Activated CD8-positive, alpha-beta memory T cell treated with anti-CD3 and anti-CD28 coated beads, Interleukin-2, amount 10 ng/mL, durations not matched to agents 7 days and 5 days (primary cell): Measurements from ENCODE around the gene SCGB1D1. TPM values are rescaled to one million over a fixed set of nuclear protein-coding genes. Genes with fewer than 3 reads are reported as not detected.
"Not testable (repeated sequence)": the region's sequence is repeated elsewhere in the genome, so short reads cannot be mapped to it uniquely, and the experiment has no call there.

Source experiments
- ATAC-seq: fragments of 150-1000 bp; cut with Tn5 transposase; one replicate; pipeline ENCODE4 v1.10.0; 2021; ENCODE audit warnings: moderate library complexity
- CTCF ChIA-PET: fragments of 350-600 bp; sonication (Branson Sonifier 250); formaldehyde crosslinking; loops from one replicate; lab custom pipeline; 2021; ENCODE audit warnings: antibody characterized with exemption; lab: Charles Lee
- DNase-seq: peaks from one replicate; pipeline ENCODE4 v3.0.0-alpha.2; 2020
- H3K27ac Mint-ChIP-seq: one replicate; pipeline ENCODE4 v1.8.0; 2021; ENCODE audit warnings: mild to moderate bottlenecking, mixed read lengths
- H3K27me3 Mint-ChIP-seq: one replicate; pipeline ENCODE4 v1.8.0; 2021; ENCODE audit warnings: mixed read lengths
- H3K36me3 Mint-ChIP-seq: one replicate; pipeline ENCODE4 v1.8.0; 2021; ENCODE audit warnings: mild to moderate bottlenecking, mixed read lengths
- H3K4me1 Mint-ChIP-seq: one replicate; pipeline ENCODE4 v1.8.0; 2021; ENCODE audit warnings: mixed read lengths
- H3K4me3 Mint-ChIP-seq: one replicate; pipeline ENCODE4 v1.8.0; 2021; ENCODE audit warnings: mild to moderate bottlenecking, moderate library complexity, mixed read lengths
- H3K9me3 Mint-ChIP-seq: one replicate; pipeline ENCODE4 v1.8.0; 2022; ENCODE audit warnings: low read depth, mixed read lengths
- total RNA-seq, 2 experiments: library from RNA; stranded (reverse); gene quantifications; one replicate each; pipeline ENCODE4 v1.2.3, GENCODE V29; 2021

Gene SCGB1D1
- total RNA-seq, 2 experiments from 2014 or later, result not detected

DNA sequence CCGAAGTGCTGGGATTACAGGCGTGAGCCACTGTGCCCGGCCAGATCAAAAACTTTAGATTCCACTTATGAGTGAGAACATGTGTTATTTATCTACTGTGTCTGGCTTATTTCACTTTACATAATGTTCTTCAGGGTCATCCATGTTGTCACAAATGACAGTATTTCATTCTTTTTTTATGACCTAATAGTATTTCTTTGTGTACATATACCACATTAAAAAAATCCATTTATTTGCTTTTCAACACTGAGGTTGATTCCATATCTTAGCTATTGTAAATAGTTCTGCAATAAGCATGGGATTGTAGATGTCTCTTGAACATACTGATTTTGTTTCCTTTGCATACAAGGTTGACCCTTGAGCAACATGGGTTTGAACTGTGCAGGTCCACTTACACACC, 13.2 kb upstream of the SCGB1D1 start:
- H3K27me3 Mint-ChIP-seq, result peaks cover 36% of the 10 kb centered on the region

DNA sequence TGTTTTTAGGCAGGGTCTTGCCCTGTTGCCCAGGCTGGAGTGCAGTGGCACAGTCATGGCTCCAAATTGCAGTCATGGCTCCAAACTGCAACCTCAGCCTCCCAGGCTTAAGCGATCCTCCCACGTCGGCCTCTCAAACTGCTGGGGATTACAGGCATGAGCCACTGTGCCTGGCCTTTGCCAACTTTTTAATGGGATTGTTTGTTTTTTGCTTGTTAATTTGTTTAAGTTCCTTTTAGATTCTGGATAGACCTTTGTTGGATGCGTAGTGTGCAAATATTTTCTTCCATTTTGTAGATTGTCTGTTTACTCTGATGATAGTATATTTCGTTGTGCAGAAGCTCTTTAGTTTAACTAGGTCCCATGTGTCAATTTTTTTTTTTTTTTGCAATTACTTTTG, 10.0 kb upstream of the SCGB1D1 start:
- no peak overlapping the region for H3K27ac Mint-ChIP-seq
- no peaks in the 10 kb centered on the region for H3K4me1 Mint-ChIP-seq
- H3K4me3 Mint-ChIP-seq, result no peak overlapping the region
- CTCF ChIA-PET, result interaction anchor here (0.7 to 1.5 kb wide), 2 partner anchors 9 to 272 kb away, joined by 3 to 4 read pairs; no protein-coding TSS in a partner anchor
- H3K27me3 Mint-ChIP-seq, result peaks cover 25% of the 10 kb centered on the region
- DNase-seq (no peak), ATAC-seq (no peak)
- no peaks in the 10 kb centered on the region for H3K36me3 Mint-ChIP-seq
- peaks cover 3% of the 10 kb centered on the region for H3K9me3 Mint-ChIP-seq

More for the DNA sequence above, 13.2 kb upstream of the SCGB1D1 start:
- ATAC-seq (no peak), DNase-seq (no peak)
- CTCF ChIA-PET, result no interaction called here
- no peak overlapping the region for H3K4me3 Mint-ChIP-seq
- no peaks in the 10 kb centered on the region for H3K4me1 Mint-ChIP-seq
- no peaks in the 10 kb centered on the region for H3K36me3 Mint-ChIP-seq
- H3K9me3 Mint-ChIP-seq, result no peaks in the 10 kb centered on the region
- H3K27ac Mint-ChIP-seq, result no peak overlapping the region

DNA sequence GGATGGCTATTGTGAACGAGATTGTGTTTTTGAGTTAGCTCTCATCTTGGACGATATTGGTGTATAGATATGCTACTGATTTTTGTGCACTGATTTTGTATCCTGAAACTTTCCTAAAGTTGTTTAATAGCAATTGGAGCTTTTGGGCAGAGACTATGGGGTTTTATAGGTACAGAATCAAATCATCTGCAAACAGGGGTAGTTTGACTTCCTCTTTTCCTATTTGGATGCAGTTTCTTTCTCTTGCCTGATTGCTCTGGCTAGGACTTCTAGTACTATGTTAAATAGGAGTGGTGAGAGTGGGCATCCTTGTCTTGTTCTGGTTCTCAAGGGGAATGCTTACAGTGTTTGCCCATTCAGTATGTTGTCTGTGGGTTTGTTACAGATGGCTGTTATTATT, 8.9 kb upstream of the SCGB1D1 start:
- CTCF ChIA-PET, result interaction anchor here (1.5 kb wide), 1 partner anchor 10 kb away, joined by 4 read pairs; no protein-coding TSS in a partner anchor

DNA sequence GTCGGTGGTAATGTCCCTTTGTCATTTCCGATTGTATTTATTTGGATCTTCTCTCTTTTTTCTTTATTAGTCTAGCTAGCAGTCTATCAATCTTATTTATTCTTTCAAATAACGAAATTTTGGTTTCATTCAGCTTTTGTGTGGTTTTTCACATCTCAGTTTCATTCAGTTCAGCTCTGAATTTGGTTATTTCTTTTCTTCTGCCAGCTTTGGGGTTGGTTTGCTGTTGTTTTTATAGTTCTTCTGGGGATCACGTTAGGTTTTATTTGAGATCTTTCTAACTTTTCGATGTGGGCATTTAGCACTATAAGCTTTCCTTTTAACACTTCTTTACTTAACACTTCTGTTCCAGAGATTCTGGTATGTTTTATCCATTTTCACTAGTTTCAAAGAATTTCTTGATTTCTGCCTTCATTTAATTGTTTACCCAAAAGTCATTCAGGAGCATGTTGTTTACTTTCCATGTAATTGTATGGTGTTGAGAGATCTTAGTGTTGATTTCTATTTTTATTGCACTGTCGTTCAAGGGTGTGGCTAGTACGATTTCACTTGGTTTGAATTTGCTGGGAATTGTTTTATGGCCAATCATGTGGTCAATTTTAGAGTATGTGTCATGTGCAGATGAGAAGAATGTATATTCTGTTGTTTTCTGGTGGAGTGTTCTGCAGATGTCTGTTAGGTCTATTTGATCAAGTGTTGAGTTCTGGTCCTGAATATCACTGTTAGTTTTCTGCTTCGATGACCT, 7.7 kb upstream of the SCGB1D1 start:
- H3K4me1 Mint-ChIP-seq, result no peaks in the 10 kb centered on the region
- peaks cover 30% of the 10 kb centered on the region for H3K27me3 Mint-ChIP-seq
- no peaks in the 10 kb centered on the region for H3K36me3 Mint-ChIP-seq
- ATAC-seq (no peak), DNase-seq (no peak)
- H3K9me3 Mint-ChIP-seq, result peaks cover 3% of the 10 kb centered on the region
- no peak overlapping the region for H3K4me3 Mint-ChIP-seq
- CTCF ChIA-PET, result no interaction called here
- no peak overlapping the region for H3K27ac Mint-ChIP-seq

More for the DNA sequence above, 8.9 kb upstream of the SCGB1D1 start:
- Mint-ChIP-seq H3K4me3 (no peak overlapping the region), H3K36me3 (no peaks in the 10 kb centered on the region), H3K27ac (no peak overlapping the region), H3K9me3 (peaks cover 3% of the 10 kb centered on the region), H3K27me3 (peaks cover 34% of the 10 kb centered on the region), H3K4me1 (no peaks in the 10 kb centered on the region)
- DNase-seq (no peak), ATAC-seq (no peak)

DNA sequence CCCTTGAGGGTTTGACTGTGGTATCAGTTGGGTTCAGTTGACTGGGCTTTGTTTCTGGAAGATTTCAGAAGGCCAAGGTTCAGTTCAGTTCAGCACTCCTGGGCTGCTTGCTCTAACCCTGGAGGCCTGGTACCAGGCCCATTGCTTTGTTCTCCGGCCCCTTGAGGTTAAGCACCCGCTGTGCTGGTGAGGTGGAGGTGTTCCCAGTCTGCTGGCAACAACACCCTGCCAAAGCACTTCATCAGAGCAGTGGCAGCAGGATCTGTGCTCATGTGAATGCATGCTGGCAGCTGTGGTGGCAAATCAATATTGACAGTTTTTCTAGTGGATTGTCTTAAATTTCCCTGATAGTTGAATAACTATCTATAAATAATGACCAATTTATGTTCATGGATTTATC, 3.8 kb upstream of the SCGB1D1 start:
- DNase-seq (no peak), ATAC-seq (no peak)
- no peak overlapping the region for H3K4me3 Mint-ChIP-seq
- H3K9me3 Mint-ChIP-seq, result peaks cover 3% of the 10 kb centered on the region
- CTCF ChIA-PET, result no interaction called here
- H3K4me1 Mint-ChIP-seq, result no peaks in the 10 kb centered on the region
- H3K27me3 Mint-ChIP-seq, result peaks cover 32% of the 10 kb centered on the region
- no peak overlapping the region for H3K27ac Mint-ChIP-seq
- no peaks in the 10 kb centered on the region for H3K36me3 Mint-ChIP-seq

DNA sequence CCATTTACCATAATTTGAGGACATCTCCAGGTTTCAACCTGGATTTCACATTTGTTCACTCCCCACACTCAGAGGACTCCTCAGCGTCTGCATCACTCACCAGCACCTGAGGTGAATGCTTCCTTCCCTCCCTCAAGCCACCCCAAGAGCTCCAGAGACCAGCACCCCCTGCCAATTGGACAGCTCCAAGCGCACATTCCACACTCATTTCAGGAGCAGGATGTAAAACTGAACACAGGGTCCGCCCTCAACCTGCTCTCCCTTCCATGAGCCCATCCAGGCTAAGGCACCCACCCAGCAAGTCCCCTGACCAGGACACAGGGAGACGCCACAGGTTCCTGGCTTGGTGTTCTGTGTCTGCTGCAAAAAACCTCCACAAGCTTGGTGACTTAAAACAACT, 3.9 kb downstream of the SCGB1D1 start:
- Mint-ChIP-seq H3K4me1 (no peaks in the 10 kb centered on the region), H3K27ac (no peak overlapping the region), H3K36me3 (no peaks in the 10 kb centered on the region), H3K4me3 (no peak overlapping the region), H3K27me3 (peaks cover 50% of the 10 kb centered on the region), H3K9me3 (no peaks in the 10 kb centered on the region)
- ATAC-seq, result no peak
- DNase-seq, result peak; percentile 16
- CTCF ChIA-PET, result no interaction called here

DNA sequence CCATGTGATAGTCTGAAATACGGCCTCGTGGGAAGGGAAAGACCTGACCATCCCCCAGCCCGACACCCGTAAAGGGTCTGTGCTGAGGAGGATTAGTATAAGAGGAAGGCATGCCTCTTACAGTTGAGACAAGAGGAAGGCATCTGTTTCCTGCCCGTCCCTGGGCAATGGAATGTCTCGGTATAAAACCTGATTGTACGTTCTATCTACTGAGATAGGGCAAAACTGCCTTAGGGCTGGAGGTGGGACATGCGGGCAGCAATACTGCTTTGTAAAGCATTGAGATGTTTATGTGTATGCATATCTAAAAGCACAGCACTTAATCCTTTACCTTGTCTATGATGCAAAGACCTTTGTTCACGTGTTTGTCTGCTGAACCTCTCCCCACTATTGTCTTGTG, 5.0 kb downstream of the SCGB1D1 start:
- H3K36me3 Mint-ChIP-seq, H3K4me1 Mint-ChIP-seq, H3K9me3 Mint-ChIP-seq, DNase-seq, H3K27ac Mint-ChIP-seq, H3K4me3 Mint-ChIP-seq, ATAC-seq, CTCF ChIA-PET: not testable (repeated sequence)
- peaks cover 49% of the 10 kb centered on the region for H3K27me3 Mint-ChIP-seq

DNA sequence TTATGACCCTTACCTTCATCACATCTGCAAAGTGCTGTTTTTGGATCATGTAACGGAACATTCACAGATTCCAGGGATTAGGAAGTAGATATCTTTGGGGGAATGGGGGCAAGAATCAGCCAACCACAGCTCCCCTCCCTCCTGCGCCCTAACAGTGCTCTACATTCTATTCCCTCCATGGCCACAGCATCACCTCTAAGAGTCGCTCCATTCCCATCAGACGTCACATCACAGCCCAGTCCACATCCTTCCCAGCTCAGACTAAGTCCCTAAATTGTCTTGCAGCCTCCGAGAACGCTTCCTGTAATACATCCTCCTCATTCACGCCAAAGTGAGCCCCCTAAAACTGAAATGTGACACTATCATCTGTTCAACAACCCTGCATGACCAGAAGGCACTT, 5.9 kb downstream of the SCGB1D1 start:
- no peak overlapping the region for H3K4me3 Mint-ChIP-seq
- peaks cover 52% of the 10 kb centered on the region for H3K27me3 Mint-ChIP-seq
- ATAC-seq (no peak), DNase-seq (no peak)
- no peaks in the 10 kb centered on the region for H3K9me3 Mint-ChIP-seq
- H3K36me3 Mint-ChIP-seq, result no peaks in the 10 kb centered on the region
- no peaks in the 10 kb centered on the region for H3K4me1 Mint-ChIP-seq
- H3K27ac Mint-ChIP-seq, result no peak overlapping the region
- CTCF ChIA-PET, result no interaction called here

DNA sequence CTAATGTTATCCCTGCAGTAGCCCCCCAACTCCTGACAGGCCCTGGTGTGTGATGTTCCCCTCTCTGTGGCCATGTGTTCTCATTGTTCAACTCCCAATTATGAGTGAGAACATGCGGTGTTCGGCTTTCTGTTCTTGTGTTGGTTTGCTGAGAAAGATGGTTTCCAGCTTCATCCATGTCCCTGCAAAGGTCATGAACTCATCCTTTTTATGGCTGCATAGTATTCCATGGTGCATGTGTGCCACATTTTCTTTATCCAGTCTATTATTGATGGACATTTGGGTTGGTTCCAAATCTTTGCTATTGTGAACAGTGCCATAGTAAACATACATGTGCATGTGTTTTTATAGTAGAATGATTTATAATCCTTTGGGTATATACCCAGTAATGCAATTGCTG, 7.4 kb downstream of the SCGB1D1 start:
- DNase-seq, H3K9me3 Mint-ChIP-seq, ATAC-seq, H3K4me3 Mint-ChIP-seq, H3K4me1 Mint-ChIP-seq, H3K36me3 Mint-ChIP-seq, H3K27ac Mint-ChIP-seq, CTCF ChIA-PET: not testable (repeated sequence)
- H3K27me3 Mint-ChIP-seq, result peaks cover 51% of the 10 kb centered on the region

DNA sequence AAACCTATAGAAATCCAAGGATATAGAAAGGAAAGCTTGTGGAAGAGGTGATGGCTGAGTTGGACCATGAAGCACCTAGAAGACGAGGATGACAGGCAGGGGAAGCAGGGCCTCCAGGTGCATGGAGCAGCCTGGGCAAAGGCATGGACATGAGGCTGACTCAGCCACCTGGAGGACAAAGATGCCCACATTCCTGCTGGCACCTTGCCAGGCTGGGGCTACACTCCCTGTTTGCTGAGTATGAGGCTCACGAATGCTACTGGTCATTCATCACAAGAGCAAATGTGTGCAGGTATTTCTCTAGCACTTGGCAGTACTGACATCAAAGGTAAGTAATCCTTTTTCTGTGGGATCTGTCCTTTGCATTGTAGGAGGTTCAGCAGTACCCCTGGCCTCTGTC, 11.4 kb downstream of the SCGB1D1 start:
- ATAC-seq (no peak), DNase-seq (no peak)
- no peak overlapping the region for H3K27ac Mint-ChIP-seq
- peaks cover 34% of the 10 kb centered on the region for H3K27me3 Mint-ChIP-seq
- H3K4me3 Mint-ChIP-seq, result no peak overlapping the region
- H3K9me3 Mint-ChIP-seq, result no peaks in the 10 kb centered on the region
- no peaks in the 10 kb centered on the region for H3K4me1 Mint-ChIP-seq
- CTCF ChIA-PET, result interaction anchor here (1.1 kb wide), 1 partner anchor 14 kb away, joined by 3 read pairs; no protein-coding TSS in a partner anchor
- no peaks in the 10 kb centered on the region for H3K36me3 Mint-ChIP-seq

DNA sequence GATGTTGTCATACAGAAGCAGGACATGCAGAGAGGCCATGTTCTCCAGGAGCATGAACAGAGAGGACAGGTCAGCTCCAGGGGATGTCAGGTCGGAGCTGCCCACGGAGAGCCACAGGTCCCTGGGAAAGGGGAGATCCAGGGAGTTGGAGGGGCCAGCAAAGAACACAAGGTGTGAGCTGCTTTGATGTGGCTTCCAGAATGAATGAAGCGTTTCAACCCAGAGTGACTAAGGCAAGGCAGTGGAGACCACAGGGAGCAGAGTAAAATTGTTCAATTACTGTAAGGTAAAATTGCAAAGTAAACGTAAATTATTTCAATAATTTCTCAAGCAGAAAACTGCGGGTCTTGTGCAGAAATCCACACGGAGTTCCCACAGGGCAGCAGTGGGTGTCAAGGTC, 12.9 kb downstream of the SCGB1D1 start:
- H3K27ac Mint-ChIP-seq, result no peak overlapping the region
- ATAC-seq (no peak), DNase-seq (no peak)
- no peaks in the 10 kb centered on the region for H3K4me1 Mint-ChIP-seq
- CTCF ChIA-PET, result no interaction called here
- H3K4me3 Mint-ChIP-seq, result no peak overlapping the region
- H3K9me3 Mint-ChIP-seq, result no peaks in the 10 kb centered on the region
- peaks cover 30% of the 10 kb centered on the region for H3K27me3 Mint-ChIP-seq
- no peaks in the 10 kb centered on the region for H3K36me3 Mint-ChIP-seq

DNA sequence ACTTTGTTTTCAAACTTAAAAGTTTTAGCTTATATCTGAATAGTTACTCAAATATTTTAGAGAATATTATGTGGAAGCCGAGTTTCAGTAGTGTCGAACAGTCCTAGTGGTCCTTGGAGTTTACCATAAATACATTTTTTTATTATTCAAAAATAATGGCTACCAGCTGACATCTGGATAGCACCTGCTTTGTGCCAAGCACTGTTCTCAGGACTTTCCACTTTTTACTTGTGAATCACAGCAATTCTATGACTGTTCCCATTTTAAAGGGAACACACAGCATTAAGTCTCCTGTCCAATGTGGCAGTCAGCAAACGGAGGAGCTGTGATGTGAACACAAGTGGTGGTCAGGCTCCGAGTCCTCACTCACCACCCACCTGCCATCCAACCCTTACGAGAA, 14.4 kb downstream of the SCGB1D1 start:
- CTCF ChIA-PET, result interaction anchor here (0.7 kb wide), 1 partner anchor 20 kb away, joined by 3 read pairs; no protein-coding TSS in a partner anchor
- no peak for DNase-seq
- Mint-ChIP-seq H3K27me3 (peaks cover 25% of the 10 kb centered on the region), H3K4me3 (no peak overlapping the region), H3K4me1 (no peaks in the 10 kb centered on the region), H3K27ac (no peak overlapping the region), H3K36me3 (no peaks in the 10 kb centered on the region), H3K9me3 (no peaks in the 10 kb centered on the region)
- no peak for ATAC-seq

DNA sequence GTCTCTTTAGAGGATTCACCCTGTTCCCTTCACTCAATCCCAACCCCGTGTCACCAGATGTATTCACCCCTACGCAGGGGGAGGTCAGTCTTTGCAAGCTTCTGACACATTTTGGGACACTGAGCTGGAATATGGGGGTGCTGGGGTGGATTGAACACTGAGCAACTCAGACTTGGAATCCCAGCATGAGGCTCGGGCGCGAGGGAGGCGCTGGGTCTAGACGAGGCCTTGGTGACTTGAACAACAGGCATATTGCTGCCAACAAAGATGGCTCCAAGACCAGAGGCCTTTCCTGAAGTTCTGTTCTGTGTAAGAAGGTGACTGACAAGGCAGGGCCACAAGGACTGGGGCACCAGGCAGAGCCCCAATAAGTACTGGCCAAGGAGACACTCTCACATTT, 15.4 kb downstream of the SCGB1D1 start:
- Mint-ChIP-seq H3K36me3 (no peaks in the 10 kb centered on the region), H3K4me1 (no peaks in the 10 kb centered on the region), H3K27me3 (peaks cover 20% of the 10 kb centered on the region), H3K9me3 (no peaks in the 10 kb centered on the region), H3K27ac (no peak overlapping the region), H3K4me3 (no peak overlapping the region)
- DNase-seq (no peak), ATAC-seq (no peak)
- CTCF ChIA-PET, result no interaction called here

DNA sequence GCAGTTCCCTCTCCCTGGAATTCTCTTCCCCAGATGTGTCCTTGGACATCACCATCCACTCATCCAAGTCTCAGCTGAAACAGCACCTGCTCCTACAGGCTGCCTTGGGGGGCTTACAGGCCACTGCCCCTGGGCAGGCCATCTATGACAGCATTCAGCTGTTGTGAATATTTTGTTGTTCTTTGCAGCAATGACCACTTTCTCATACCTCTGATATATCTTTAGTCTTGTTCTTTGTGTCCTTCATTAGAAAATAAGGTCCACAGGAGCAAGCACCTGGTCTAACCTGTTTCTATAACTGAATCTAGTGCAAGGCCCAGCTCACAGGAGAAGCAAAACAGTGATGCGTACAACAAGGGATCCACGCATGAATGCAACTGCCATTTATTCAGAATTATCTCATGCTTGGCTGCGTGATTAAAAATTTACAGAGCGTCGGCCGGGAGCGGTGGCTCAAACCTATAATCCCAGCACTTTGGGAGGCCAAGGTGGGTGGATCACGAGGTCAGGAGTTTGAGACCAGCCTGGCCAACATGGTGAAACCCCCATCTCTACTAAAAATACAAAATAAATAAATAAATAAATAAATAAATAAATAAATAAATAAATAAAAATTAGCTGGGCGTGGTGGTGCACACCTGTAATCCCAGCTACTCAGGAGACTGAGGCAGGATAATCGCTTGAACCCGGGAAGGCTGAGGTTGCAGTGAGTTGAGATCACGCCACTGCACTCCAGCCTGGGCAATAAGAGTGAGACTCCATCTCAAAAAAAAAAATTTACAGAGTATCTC, 16.5 kb downstream of the SCGB1D1 start:
- H3K9me3 Mint-ChIP-seq, DNase-seq, CTCF ChIA-PET, H3K4me1 Mint-ChIP-seq, H3K27ac Mint-ChIP-seq, H3K36me3 Mint-ChIP-seq, ATAC-seq, H3K4me3 Mint-ChIP-seq: not testable (repeated sequence)
- peaks cover 15% of the 10 kb centered on the region for H3K27me3 Mint-ChIP-seq
